ENCODE results near the gene WDR45B.
"Not testable (repeated sequence)": the region's sequence is repeated elsewhere in the genome, so short reads cannot be mapped to it uniquely, and the experiment has no call there.

Gene WDR45B

GRCh38 chr17:82599674-82600661 lies 48.3 kb downstream of the WDR45B start:
- DNase-seq (ENCODE audit: low spot score): no peak

- no peak for DNase-seq (ENCODE audit: low spot score)
These were observed 49.8 kb downstream of the WDR45B start for GRCh38 chr17:82598256-82599119.

GRCh38 chr17:82596837-82597672 lies 51.2 kb downstream of the WDR45B start:
- no peak for DNase-seq (ENCODE audit: low spot score)

GRCh38 chr17:82596296-82596695 lies 51.9 kb downstream of the WDR45B start:
- no peak for DNase-seq (ENCODE audit: low spot score)

GRCh38 chr17:82595893-82596292 lies 52.4 kb downstream of the WDR45B start:
- no peak for DNase-seq (ENCODE audit: low spot score)

- no peak for DNase-seq (ENCODE audit: low spot score)
These were observed 53.7 kb downstream of the WDR45B start for GRCh38 chr17:82594571-82594970.

GRCh38 chr17:82593590-82594087 lies 54.6 kb downstream of the WDR45B start:
- DNase-seq (ENCODE audit: low spot score): no peak

- peak; percentile 45 for DNase-seq (ENCODE audit: low spot score)
These were observed 55.3 kb downstream of the WDR45B start for GRCh38 chr17:82592767-82593589.

GRCh38 chr17:82592289-82592766 lies 55.9 kb downstream of the WDR45B start:
- DNase-seq (ENCODE audit: low spot score): no peak

- no peak for DNase-seq (ENCODE audit: low spot score)
These were observed 57.2 kb downstream of the WDR45B start for GRCh38 chr17:82590881-82591539.

GRCh38 chr17:82590216-82590615 lies 58.0 kb downstream of the WDR45B start:
- no peak for DNase-seq (ENCODE audit: low spot score)

GRCh38 chr17:82589851-82590180 lies 58.4 kb downstream of the WDR45B start:
- no peak for DNase-seq (ENCODE audit: low spot score)

GRCh38 chr17:82588266-82589175 lies 59.7 kb downstream of the WDR45B start:
- DNase-seq (ENCODE audit: low spot score): no peak

- DNase-seq (ENCODE audit: low spot score): no peak
These were observed 60.8 kb downstream of the WDR45B start for GRCh38 chr17:82587234-82588086.

- no peak for DNase-seq (ENCODE audit: low spot score)
These were observed 61.5 kb downstream of the WDR45B start for GRCh38 chr17:82586576-82587233.

- DNase-seq (ENCODE audit: low spot score): not testable (repeated sequence)
These were observed 62.2 kb downstream of the WDR45B start for GRCh38 chr17:82585935-82586575.

GRCh38 chr17:82583720-82584234 lies 64.5 kb downstream of the WDR45B start:
- DNase-seq (ENCODE audit: low spot score): no peak

Data from COLO829 (cell line).